Memory B cell (primary cell): ENCODE results near the gene GRIK2.

Source experiments
- ATAC-seq: fragments of 150-1000 bp; cut with Tn5 transposase; 2 replicates; pipeline ENCODE4 v1.10.0; 2021; ENCODE audit warnings: low read depth, mild to moderate bottlenecking, moderate library complexity
- DNase-seq, 2 donors: peaks; one replicate each; pipeline ENCODE4 v3.0.0; 2022; ENCODE audit warnings: low spot score in 2 of 2
- H3K27ac Mint-ChIP-seq: one replicate; pipeline ENCODE4 v1.8.0; 2022; ENCODE audit warnings: mild to moderate bottlenecking, moderate library complexity, mixed read lengths
- H3K27me3 Mint-ChIP-seq: one replicate; pipeline ENCODE4 v1.8.0; 2022; ENCODE audit warnings: mixed read lengths
- H3K36me3 Mint-ChIP-seq: one replicate; pipeline ENCODE4 v1.8.0; 2022; ENCODE audit warnings: mild to moderate bottlenecking, mixed read lengths
- H3K4me1 Mint-ChIP-seq: one replicate; pipeline ENCODE4 v1.8.0; 2022; ENCODE audit warnings: mixed read lengths
- H3K4me3 Mint-ChIP-seq: one replicate; pipeline ENCODE4 v1.8.0; 2022; ENCODE audit warnings: mild to moderate bottlenecking, moderate library complexity, mixed read lengths
- H3K9me3 Mint-ChIP-seq: one replicate; pipeline ENCODE4 v1.8.0; 2022; ENCODE audit warnings: mixed read lengths

The GRIK2 gene

GRCh38 chr6:101394936-101395335 lies 1.4 kb downstream of the GRIK2 start:
- H3K4me3 Mint-ChIP-seq, result no peak overlapping the region
- no peaks in the 10 kb centered on the region for H3K4me1 Mint-ChIP-seq
- DNase-seq (no peak), ATAC-seq (no peak)
- H3K27me3 Mint-ChIP-seq, result peaks cover 15% of the 10 kb centered on the region
- H3K9me3 Mint-ChIP-seq, result peaks cover 1% of the 10 kb centered on the region
- no peaks in the 10 kb centered on the region for H3K36me3 Mint-ChIP-seq
- no peak overlapping the region for H3K27ac Mint-ChIP-seq

DNA sequence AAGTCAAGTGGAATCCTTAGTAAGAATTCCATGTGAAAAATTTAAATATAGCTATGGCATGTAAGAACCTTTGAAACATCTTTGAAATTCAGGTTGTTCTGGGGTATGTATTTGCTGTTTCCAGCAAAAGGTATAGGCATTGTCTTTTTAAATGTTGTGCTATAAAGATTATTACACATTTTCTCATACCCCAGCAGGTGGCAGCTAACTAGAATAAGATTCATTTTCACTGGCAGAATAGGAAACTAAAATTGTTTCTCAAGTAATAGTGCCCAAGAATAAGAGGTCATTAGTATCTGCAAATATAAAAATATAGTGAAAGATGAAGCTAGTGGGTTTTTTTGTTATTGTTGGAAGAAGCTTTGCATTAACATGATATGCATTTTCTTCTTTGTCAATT lies 1.8 kb downstream of the GRIK2 start:
- no peak for DNase-seq
- no peaks in the 10 kb centered on the region for H3K4me1 Mint-ChIP-seq

DNA sequence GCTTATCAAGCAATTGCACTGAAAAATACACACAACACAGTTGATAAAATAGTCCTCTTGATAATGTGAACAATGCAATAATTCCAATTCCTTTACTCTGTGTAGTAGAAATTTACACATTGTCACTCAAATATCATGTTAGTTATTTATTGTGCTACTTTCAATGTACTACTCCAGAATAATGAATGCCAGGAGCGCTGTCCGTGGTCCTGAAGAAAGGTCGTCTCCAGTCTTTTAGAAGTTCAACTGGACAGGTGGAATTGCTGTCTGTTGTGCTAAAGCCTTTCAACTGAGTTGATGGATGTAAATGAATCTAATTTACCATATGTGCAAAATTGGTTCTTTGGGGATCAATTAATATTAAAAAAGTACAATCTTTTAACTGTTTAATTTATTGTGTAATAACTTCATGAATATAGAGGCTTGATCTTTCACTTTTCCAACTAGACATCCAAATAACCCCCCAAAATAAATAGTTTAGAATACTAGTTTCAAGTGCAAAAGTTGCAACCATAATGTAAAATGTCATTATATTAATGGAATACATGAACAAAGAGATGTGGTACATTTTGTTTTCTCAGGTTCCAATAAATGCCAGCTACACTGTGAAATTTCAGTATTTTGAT lies 3.2 kb downstream of the GRIK2 start:
- DNase-seq, result no peak
- H3K27ac Mint-ChIP-seq, result no peak overlapping the region
- H3K4me1 Mint-ChIP-seq, result no peaks in the 10 kb centered on the region
- H3K4me3 Mint-ChIP-seq, result no peak overlapping the region
- peaks cover 1% of the 10 kb centered on the region for H3K9me3 Mint-ChIP-seq
- H3K27me3 Mint-ChIP-seq, result peaks cover 14% of the 10 kb centered on the region
- no peaks in the 10 kb centered on the region for H3K36me3 Mint-ChIP-seq
- no peak for ATAC-seq

More for the DNA sequence above, 1.8 kb downstream of the GRIK2 start:
- Mint-ChIP-seq H3K27me3 (peaks cover 19% of the 10 kb centered on the region), H3K9me3 (peaks cover 1% of the 10 kb centered on the region), H3K4me3 (no peak overlapping the region), H3K27ac (no peak overlapping the region), H3K36me3 (no peaks in the 10 kb centered on the region)
- ATAC-seq, result no peak

- Mint-ChIP-seq H3K27me3 (peaks cover 17% of the 10 kb centered on the region), H3K4me1 (no peaks in the 10 kb centered on the region), H3K4me3 (no peak overlapping the region), H3K9me3 (peaks cover 3% of the 10 kb centered on the region), H3K27ac (no peak overlapping the region), H3K36me3 (no peaks in the 10 kb centered on the region)
- DNase-seq, result no peak
- ATAC-seq, result no peak
These were observed 3.7 kb downstream of the GRIK2 start for GRCh38 chr6:101397199-101397598.

- no peak overlapping the region for H3K27ac Mint-ChIP-seq
- ATAC-seq (no peak), DNase-seq (no peak)
- H3K9me3 Mint-ChIP-seq, result peaks cover 5% of the 10 kb centered on the region
- H3K4me3 Mint-ChIP-seq, result no peak overlapping the region
- no peaks in the 10 kb centered on the region for H3K4me1 Mint-ChIP-seq
- H3K36me3 Mint-ChIP-seq, result no peaks in the 10 kb centered on the region
- H3K27me3 Mint-ChIP-seq, result peaks cover 18% of the 10 kb centered on the region
These were observed 5.5 kb downstream of the GRIK2 start for GRCh38 chr6:101398716-101399615.

GRCh38 chr6:101399616-101400162 lies 6.2 kb downstream of the GRIK2 start:
- ATAC-seq, result no peak
- Mint-ChIP-seq H3K27me3 (peaks cover 17% of the 10 kb centered on the region), H3K4me3 (no peak overlapping the region), H3K27ac (no peak overlapping the region), H3K36me3 (no peaks in the 10 kb centered on the region), H3K9me3 (peaks cover 5% of the 10 kb centered on the region), H3K4me1 (no peaks in the 10 kb centered on the region)
- no peak for DNase-seq

DNA sequence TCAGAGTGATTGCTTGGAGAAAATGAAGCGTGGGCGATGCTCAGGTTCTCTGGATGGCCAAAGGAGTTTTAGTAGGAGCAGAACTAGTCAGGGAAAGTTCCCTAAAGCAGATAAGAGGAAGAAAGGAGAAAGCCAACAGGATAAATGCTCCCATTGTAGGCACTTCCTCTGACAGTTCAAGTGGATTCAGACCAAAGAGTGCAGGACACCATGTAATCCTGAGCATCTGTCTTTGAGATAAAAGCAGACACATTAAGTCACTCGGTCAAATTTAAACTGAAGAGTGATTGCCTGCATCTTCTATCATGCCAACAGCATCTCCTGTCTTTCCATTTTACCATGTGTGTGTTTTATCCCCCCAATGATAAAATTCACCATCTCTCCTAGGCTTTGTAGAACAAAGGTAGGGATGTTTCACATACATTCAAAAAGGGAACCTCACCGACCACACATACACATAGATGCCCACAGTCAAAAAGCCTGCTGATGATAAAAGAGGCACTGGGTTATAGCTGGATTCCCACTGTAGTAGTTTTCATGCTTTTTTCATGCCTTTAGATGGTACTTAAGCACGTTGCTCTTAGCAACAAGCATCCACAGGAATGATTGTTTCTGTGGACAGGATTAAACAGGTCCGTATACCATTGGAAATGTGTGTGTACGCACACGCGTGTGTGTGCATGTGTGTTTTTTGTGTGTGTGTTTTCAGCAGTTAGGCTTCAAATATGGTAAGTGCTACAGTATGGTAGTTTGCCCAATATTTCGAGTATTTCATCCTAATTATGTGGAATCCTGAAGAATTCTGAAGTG lies 7.0 kb downstream of the GRIK2 start:
- Mint-ChIP-seq H3K36me3 (no peaks in the 10 kb centered on the region), H3K9me3 (peaks cover 5% of the 10 kb centered on the region), H3K27me3 (peaks cover 17% of the 10 kb centered on the region), H3K4me1 (no peaks in the 10 kb centered on the region), H3K4me3 (no peak overlapping the region), H3K27ac (no peak overlapping the region)
- no peak for ATAC-seq
- no peak for DNase-seq

- H3K9me3 Mint-ChIP-seq, result peaks cover 5% of the 10 kb centered on the region
- ATAC-seq (no peak), DNase-seq (no peak)
- no peak overlapping the region for H3K4me3 Mint-ChIP-seq
- H3K27ac Mint-ChIP-seq, result no peak overlapping the region
- peaks cover 17% of the 10 kb centered on the region for H3K27me3 Mint-ChIP-seq
- H3K4me1 Mint-ChIP-seq, result no peaks in the 10 kb centered on the region
- no peaks in the 10 kb centered on the region for H3K36me3 Mint-ChIP-seq
These were observed 7.7 kb downstream of the GRIK2 start for GRCh38 chr6:101401171-101401570.

DNA sequence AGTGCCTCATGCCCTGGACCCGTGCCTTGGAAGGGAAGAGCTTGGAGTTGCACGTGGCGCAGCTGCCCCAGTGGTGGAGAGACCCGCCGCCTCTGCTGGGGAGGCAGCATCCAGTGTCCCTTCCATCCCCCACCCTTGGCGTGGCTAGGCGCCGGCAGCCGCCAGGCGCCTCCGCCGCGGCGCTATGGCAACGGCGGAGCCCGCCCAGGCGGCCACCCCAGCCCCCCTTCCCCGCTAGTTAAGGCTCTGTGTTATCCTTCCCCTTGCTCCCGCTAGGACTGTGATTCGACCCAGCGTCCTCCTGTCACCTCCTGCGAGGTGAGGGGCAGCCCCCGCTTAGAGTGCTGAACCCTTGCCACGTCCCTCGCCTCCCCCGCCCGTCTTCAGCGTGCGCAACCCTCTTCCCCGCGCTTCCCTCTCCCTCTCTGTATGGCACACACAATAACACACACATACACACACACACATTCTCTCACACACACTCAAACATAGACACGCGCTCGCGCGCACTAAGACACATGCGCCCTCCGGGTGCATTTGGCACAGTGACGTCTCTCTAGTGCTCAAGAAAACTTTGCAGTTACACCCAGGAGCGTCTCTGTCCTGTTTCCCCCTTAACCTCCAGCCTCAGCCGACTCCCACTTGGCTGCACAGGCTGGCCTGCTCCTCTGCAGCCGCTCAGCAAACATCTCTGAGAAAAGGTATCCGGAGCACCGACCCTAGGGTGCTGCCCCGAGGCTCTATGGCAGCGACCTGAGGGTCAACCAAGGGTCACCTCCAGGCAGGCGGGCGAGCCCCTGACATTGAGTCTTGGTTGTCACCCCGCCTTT lies 8.5 kb downstream of the GRIK2 start:
- peaks cover 4% of the 10 kb centered on the region for H3K9me3 Mint-ChIP-seq
- no peak overlapping the region for H3K27ac Mint-ChIP-seq
- no peak overlapping the region for H3K4me3 Mint-ChIP-seq
- ATAC-seq, result no peak
- no peaks in the 10 kb centered on the region for H3K36me3 Mint-ChIP-seq
- H3K4me1 Mint-ChIP-seq, result no peaks in the 10 kb centered on the region
- peaks cover 17% of the 10 kb centered on the region for H3K27me3 Mint-ChIP-seq
- no peak for DNase-seq

- Mint-ChIP-seq H3K9me3 (peaks cover 4% of the 10 kb centered on the region), H3K36me3 (no peaks in the 10 kb centered on the region), H3K27ac (no peak overlapping the region), H3K4me1 (no peaks in the 10 kb centered on the region), H3K4me3 (no peak overlapping the region), H3K27me3 (peaks cover 17% of the 10 kb centered on the region)
- DNase-seq (no peak), ATAC-seq (no peak)
These were observed 9.1 kb downstream of the GRIK2 start for GRCh38 chr6:101402622-101403031.

DNA sequence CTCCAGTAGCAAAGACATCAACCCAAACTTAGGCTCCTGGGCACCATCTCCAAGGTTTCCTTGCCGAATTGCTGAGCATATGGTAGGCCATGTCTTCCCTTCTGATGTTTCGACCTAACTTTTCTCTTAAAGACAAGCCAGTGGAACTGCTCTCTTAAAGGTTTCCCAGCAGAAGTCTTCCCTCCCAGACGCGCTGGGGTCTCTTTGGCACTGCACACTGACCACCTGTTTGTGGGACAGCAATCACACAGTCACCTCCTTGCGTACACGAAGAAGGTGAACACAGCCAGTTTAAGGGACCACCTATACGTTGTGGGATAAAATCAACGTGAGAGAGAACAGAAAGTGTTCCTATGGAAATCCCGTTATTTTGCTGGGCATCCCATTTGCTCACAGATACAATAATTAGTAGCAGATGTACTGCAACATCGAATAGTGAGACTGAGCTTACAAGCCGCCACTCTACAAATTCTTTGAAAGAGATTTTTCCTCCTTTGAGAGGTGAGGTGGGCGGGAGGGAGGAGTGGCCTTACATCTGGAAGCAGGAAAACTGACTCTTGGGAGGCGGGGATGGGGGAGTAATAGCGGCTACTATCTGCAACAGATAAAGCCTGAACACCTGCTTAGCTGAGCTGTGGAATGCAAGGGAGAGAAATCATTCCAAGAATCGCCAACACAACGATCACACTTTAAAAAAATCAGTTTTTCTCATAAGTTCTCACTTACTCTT lies 9.9 kb downstream of the GRIK2 start:
- peaks cover 4% of the 10 kb centered on the region for H3K9me3 Mint-ChIP-seq
- no peak overlapping the region for H3K27ac Mint-ChIP-seq
- no peaks in the 10 kb centered on the region for H3K36me3 Mint-ChIP-seq
- DNase-seq (no peak), ATAC-seq (no peak)
- no peaks in the 10 kb centered on the region for H3K4me1 Mint-ChIP-seq
- no peak overlapping the region for H3K4me3 Mint-ChIP-seq
- peaks cover 17% of the 10 kb centered on the region for H3K27me3 Mint-ChIP-seq

DNA sequence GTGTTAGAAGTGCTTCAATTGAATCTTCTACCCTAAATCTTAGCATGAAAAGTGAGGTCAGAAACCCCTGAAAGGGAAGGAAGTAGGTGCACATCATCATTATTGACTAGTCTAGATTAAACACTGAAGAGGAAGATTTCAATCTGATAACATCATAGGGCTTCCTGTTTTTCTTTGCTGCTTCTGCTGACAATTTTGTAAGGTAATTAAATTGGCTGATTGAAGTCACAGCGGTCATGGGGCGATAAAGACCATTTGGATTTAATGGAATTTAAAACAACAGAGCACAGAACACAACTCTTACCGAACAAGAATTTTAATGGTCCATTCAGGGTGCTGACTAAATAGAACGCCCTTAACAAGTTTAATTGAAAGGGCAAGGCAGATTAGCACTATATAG lies 11.3 kb downstream of the GRIK2 start:
- Mint-ChIP-seq H3K27me3 (peaks cover 12% of the 10 kb centered on the region), H3K4me3 (no peak overlapping the region), H3K9me3 (peaks cover 4% of the 10 kb centered on the region), H3K27ac (no peak overlapping the region), H3K36me3 (no peaks in the 10 kb centered on the region), H3K4me1 (no peaks in the 10 kb centered on the region)
- ATAC-seq (no peak), DNase-seq (no peak)

DNA sequence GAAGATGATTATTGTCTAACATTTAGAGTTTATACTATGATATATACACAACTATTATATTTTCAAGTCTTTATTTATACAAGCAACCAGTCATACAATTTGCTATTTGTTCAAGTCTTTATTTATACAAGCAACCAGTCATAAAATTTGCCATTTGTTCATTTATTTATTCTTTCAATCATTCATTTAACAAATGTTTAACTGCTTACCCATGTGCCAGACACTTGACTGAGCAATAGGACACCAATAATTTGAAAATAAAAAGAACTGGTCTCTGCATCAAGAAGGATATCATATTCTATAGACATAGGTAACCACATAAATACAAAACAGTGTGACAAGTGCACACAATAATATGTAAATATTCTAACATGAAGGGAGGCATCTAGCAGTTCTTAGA lies 20.3 kb downstream of the GRIK2 start:
- Mint-ChIP-seq H3K36me3 (no peaks in the 10 kb centered on the region), H3K27ac (no peak overlapping the region), H3K27me3 (no peaks in the 10 kb centered on the region), H3K9me3 (peaks cover 2% of the 10 kb centered on the region), H3K4me1 (no peaks in the 10 kb centered on the region), H3K4me3 (no peak overlapping the region)
- ATAC-seq, result no peak
- DNase-seq, result no peak
